NCI-H2196 (cell line): Measurements from ENCODE around the gene NTRK3.
A peak's percentile ranks its signal among the peaks of the same experiment; 100 is the strongest.

Source experiments
- DNase-seq: peaks from one replicate; lab custom pipeline; 2025; ENCODE audit not compliant: unreplicated experiment; lab: John Stamatoyannopoulos, UW

NTRK3 gene

GRCh38 chr15:88256279-88257230 lies at the start of gene NTRK3:
TSS of gene NTRK3 (minus strand) at chr15:88256739. CDS start at chr15:88256153, 586 bp downstream.
- DNase-seq, result no peak

- no peak for DNase-seq
These were observed 46.9 kb upstream of the NTRK3 start for GRCh38 chr15:88303395-88303794.

DNA sequence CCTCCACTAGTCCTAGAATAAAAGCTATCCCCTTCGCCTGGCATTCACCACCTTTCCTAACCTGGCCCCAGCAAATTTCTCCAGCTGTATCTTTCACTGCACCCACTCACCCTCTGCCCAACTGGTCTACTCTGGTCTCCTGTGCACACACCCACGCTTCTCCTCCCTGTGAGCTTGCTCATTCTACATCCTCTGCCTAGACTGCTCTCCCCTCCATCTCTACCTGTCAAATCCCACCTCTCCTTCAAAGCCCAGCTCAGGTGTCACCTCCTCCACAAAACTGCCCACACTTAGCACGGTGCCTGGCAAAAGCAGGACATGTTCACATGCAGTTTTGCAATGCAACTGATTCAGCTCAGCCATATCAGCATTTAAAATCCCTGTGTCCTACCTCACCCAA lies 45.8 kb upstream of the NTRK3 start:
- no peak for DNase-seq

- DNase-seq, result no peak
These were observed 44.8 kb upstream of the NTRK3 start for GRCh38 chr15:88301311-88301710.

- no peak for DNase-seq
These were observed 44.3 kb upstream of the NTRK3 start for GRCh38 chr15:88300861-88301260.

DNA sequence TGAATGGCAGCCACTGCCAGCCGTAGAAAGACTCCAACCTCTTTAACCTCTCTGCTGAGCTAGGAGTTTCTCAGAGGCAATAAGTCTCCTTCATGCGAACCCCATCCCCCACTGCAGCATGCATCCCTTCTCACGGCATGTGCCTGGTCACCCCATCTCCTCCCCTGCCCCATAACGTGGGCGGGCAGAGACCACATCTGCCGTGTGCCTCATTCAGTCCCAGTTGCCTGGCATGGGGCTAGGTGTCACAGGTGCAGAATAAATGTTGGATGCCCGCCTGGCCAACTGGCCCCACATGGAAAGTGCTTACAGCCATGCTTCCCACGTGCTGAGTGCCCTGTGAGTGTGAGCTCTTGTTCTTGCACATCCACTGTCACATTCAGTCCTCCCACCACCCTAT lies 43.5 kb upstream of the NTRK3 start:
- no peak for DNase-seq

- DNase-seq, result no peak
These were observed 43.0 kb upstream of the NTRK3 start for GRCh38 chr15:88299497-88299896.

- DNase-seq, result no peak
These were observed 32.1 kb upstream of the NTRK3 start for GRCh38 chr15:88288661-88289060.

DNA sequence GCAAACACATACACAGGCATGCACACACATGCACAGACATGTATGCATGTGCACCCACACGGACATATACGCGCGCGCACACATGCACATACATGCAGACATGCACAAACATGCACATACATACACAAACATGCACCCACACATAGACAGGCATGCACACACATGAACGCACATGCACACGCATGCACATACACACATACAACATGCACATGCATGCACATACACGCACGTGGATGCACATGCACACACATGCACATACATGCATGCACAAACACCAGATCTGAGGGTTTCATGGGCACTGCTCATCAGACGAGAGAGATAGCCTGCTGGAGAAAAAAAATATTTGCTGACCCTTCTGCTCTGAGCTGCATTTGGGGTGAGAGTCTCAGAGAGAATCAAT lies 31.7 kb upstream of the NTRK3 start:
- no peak for DNase-seq

DNA sequence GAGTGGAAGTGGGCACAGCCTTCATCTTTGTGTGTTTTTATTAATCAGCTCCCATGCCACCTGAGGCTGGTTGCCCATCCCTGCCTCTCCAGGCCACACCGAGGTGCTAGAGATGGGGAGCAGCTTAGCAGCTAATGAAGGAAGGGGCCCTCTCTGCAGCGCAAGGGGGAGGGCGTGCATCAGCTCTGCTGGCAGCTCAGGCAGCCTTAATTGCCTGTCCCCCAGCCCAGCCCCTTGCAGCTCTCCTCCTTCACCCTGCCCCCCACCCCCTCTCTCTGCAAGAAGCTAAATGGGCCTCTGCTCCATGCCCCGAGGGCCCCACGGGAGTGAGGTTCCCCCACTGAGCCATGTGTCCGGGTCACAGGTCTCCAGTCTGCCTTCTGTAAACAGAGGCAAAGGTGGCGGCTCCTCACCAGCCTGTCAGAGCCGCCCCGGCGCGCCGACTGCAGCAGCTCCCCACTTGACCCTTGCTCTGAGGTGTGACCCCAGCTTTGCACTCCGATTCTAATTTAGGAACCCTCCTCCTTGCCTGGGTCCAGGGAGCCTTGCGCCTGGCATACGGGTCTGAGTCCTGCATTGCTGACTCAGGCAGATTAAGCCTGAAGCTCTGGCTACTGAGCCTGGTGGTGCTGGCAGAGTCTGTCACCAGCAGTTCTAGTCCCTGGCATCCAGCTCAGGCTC lies 27.9 kb upstream of the NTRK3 start:
- DNase-seq, result no peak

- no peak for DNase-seq
These were observed 26.1 kb upstream of the NTRK3 start for GRCh38 chr15:88282614-88283013.

- no peak for DNase-seq
These were observed 20.4 kb upstream of the NTRK3 start for GRCh38 chr15:88276821-88277410.

GRCh38 chr15:88275804-88276203 lies 19.3 kb upstream of the NTRK3 start:
- no peak for DNase-seq

DNA sequence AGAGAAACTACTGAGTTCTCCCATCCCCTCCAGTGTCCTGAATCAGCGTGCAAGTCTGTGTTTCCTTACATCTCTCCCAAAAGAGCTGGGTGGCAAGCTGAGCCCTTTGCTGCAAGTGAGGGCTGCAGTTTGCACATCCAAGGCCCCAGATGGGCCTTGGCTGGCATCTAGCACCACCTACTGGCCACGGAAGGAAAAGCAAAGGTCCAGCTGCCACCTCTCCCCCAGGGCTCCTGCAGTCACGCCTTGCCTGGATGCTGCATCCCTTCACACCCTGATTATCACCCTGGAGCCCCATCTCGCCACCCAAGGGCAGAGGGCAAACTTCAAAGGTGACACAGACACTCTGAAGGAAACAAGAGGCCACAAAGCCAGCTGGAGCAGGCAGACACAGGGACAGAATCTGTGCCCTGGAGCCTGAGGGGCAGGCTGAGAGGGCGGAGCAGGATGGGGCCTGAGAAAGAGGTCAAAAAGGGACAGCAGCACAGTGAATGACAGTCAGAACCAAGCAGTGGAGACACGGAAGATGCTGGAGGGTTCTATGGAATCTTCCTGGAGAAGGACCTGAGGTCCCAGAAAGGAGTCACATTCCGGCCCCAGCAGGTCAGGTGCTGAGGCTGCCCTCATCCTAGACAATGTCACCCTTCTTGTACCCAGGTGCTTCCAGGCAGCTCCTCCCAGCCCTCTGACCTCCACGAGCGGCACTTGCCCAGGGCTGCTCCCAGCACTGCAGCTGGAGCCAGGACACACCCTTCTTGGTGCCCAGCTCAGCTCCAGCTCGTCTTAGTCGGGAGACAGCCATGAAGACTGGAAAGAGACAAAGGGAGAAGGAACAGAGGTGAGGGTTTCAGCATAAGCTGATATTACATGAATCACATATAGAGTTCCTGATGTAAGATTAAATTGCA lies 18.3 kb upstream of the NTRK3 start:
- peak; percentile 54 for DNase-seq

DNA sequence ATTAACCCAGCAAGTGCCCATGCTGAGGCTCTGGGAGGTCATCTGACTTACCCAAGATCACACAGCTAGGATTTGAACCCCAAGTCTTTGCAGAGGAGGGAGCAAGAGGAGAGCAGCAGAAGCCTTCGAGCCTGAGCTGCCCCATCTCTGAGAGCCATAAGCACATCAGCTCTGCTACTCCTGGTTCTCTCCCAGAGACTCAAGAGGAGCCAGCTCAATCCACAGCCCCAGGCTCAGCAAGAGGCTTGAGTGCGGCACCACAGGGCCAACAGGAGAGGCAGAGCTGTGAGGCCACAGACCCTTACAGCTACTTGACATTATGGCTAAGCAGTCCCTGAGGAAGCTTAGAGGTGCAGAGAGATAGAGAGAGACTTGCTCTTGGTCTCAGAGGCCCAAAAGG lies 15.9 kb upstream of the NTRK3 start:
- no peak for DNase-seq

GRCh38 chr15:88269356-88270062 lies 13.0 kb upstream of the NTRK3 start:
- no peak for DNase-seq

- DNase-seq, result no peak
These were observed 11.2 kb upstream of the NTRK3 start for GRCh38 chr15:88267720-88268119.

GRCh38 chr15:88266170-88266569 lies 9.6 kb upstream of the NTRK3 start:
- DNase-seq, result no peak

DNA sequence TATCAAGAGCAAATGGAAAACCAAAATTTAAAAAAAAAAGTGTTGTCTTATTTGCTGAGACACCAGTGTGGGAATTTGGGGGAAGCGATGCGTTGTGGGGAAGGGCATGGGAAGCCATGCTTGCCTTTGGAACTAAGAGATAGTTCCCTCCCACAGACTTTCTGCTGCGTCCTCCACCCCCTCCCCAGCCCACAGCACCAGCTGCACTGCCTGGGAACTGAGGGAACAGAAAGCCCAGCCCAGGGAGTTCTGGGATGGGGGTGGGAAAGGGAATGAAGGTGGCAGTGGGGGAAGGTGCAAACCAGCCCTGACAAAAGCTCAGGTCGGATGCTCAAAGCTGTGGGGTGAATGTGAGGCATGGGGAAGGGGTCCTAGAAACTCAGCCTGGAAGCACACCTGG lies 8.1 kb upstream of the NTRK3 start:
- no peak for DNase-seq

- no peak for DNase-seq
These were observed 5.5 kb upstream of the NTRK3 start for GRCh38 chr15:88262064-88262463.
